Testis (tissue), 2 donors: ENCODE results near the gene MLLT1.

ENCODE experiments used
- CTCF ChIP-seq, 3 experiments: fragments of 450-650 bp in 2 of 3; fragments of 200-600 bp in 1 of 3; sonication (generic) in 1 of 3; IDR thresholded peaks; one replicate each; pipeline ENCODE4 v1.5.1; 2016 to 2019; ENCODE audit warnings: antibody characterized with exemption in 3 of 3, mild to moderate bottlenecking in 2 of 3, moderate library complexity in 1 of 3
- POLR2A ChIP-seq: fragments of 450-650 bp; IDR thresholded peaks from one replicate; pipeline ENCODE4 v1.6.1; 2017; ENCODE audit warnings: antibody characterized with exemption, mild to moderate bottlenecking, moderate library complexity

- TF ChIP-seq CTCF (IDR thresholded peaks at IDR 0.05) (no peak), POLR2A (no peak)
These were observed 68.8 kb downstream of the MLLT1 start for GRCh38 chr19:6210721-6211600.
